HG03442 (cell line): Measurements from ENCODE around the gene FANCB.

ENCODE experiments used
- ATAC-seq: cut with Tn5 transposase; IDR thresholded peaks from one replicate; pipeline ENCODE4 v1.9.1; 2021; ENCODE audit warnings: mild to moderate bottlenecking, moderate library complexity; ENCODE audit not compliant: unreplicated experiment

Gene FANCB

GRCh38 chrX:14872851-14873675 is at the start of gene FANCB, which contains the start of gene MOSPD2:
Gene FANCB, minus strand, starts transcription at chrX:14873069. Its CDS starts 7,559 bp downstream, at chrX:14865510.
Gene MOSPD2, plus strand, starts transcription at chrX:14873421. Its CDS starts 108 bp downstream, at chrX:14873529.
- ATAC-seq, result peak; percentile 95

DNA sequence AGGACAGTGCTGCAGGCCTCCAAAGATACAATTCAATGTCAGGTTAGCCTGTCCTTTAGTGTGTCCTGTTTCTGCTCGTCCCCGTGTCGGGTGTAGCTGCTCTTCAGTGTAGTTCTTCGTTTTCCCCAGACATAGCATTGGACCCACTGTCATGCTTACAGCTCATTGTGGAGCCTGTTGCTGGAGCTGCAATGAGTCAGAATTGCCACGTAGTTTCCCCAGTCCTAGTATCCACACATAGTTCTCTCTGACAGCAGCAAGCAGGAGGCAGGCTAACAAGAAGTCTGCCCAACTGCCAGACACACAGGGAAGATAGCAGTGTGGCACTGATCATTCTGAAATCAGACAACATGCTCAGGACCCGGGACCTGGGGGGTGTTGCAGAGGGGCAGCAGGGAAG is 49.6 kb upstream of the FANCB start:
- ATAC-seq, result no peak

- no peak for ATAC-seq
Measured at GRCh38 chrX:14920196-14920595, 47.3 kb upstream of the FANCB start.

GRCh38 chrX:14919407-14919806 is 46.5 kb upstream of the FANCB start:
- no peak for ATAC-seq

- ATAC-seq, result no peak
Measured at GRCh38 chrX:14916017-14916674, 43.3 kb upstream of the FANCB start.

GRCh38 chrX:14915596-14915995 is 42.7 kb upstream of the FANCB start:
- ATAC-seq, result no peak

GRCh38 chrX:14913241-14913640 is 40.4 kb upstream of the FANCB start:
- ATAC-seq, result no peak

DNA sequence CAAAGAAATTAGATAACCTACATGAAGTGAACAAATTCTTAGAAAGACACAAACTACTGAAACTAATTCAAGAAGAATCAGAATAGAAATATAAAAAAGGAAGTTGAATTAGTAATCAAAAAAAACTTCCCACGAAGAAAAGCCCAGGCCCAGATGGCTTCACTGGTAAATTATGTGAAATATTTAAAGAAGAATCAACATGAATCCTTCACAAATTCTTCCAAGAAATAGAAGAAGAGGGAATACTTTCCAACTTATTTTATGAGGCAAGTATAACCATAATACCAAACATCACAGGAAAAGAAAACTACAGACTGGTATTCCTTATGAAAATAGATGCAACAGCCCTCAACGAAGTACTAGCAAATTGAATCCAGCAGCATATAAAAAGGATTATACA is 31.0 kb upstream of the FANCB start:
- ATAC-seq, result no peak

DNA sequence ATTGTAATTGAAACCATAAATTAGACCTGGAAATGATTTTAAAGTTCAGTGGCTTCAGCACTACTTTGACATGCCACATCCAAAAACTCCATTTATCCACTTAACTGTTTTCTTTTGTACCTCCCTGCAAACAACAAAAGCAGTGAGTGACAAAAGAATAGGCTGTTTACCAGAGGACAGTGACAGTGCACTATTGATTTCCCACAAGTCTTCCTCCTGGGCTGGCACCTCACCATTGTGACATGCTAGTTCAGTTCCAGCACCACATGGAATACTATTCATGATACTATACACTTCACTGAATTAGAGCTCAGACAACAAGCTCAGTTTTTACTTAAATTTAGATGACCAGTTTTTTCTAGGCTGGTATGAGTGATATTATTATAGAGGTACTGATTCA is 29.7 kb upstream of the FANCB start:
- no peak for ATAC-seq

- peak; percentile 75 for ATAC-seq
Measured at GRCh38 chrX:14899607-14900006, 26.7 kb upstream of the FANCB start.

GRCh38 chrX:14897042-14897441 is 24.2 kb upstream of the FANCB start:
- no peak for ATAC-seq

DNA sequence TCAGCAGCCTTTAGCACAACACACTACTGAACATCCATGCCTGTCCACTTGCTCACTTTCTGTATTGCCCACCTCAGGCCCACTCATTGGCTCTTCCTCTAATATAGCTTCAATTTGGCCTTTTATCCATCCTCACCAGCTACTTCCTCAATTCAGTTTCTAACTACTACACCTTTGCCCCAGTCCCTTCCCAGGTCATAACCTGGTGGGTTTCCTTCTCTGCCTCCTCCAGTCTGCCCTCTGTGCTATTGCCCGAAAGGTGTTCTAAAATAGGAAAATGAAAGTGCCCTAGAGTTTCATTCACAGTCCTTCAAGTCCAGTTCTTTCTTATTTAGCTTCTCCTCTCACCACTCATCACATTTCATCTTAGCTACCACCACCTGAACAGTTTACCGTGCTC is 23.4 kb upstream of the FANCB start:
- ATAC-seq, result no peak

DNA sequence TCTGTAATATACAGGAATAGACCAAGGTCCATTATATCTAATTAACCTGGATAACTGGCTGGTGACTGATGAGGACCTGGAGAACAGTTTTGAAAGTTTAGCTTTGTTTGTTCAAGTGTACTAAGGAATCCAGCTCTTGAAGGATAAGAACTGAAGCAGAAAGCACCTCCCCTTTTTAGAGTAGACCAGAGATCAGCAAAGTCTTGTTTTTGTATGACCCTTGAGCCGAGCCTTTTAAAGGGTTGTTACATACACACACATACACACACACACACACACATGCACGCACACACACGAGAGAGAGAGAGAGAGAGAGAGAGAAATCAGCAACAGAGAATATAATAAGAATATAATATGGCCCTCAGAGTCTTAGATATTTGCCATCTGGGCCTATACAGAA is 13.4 kb upstream of the FANCB start:
- no peak for ATAC-seq

DNA sequence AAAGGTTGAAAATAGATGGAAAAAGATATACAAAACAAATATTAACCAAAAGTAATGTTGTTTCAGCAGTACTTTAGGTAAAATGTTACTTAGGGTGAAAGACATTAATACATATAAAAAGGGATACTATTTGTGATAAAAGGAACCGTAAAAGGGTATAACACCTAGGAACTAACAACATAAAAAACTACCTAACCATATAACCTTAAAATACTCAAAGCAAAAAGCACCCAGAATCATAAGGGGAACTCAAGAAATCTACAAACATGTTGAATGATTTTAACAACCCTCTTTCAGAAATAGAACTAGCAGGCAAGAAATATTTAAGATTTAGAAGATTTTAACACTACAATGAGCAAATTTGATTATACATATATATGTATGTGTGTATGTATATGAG is 11.8 kb upstream of the FANCB start:
- no peak for ATAC-seq

- no peak for ATAC-seq
Measured at GRCh38 chrX:14883826-14884225, 11.0 kb upstream of the FANCB start.

GRCh38 chrX:14875624-14876023 is 2.8 kb upstream of the FANCB start:
- ATAC-seq, result no peak

GRCh38 chrX:14873676-14874049 is 794 bp upstream of the FANCB start:
- no peak for ATAC-seq

- ATAC-seq, result no peak
Measured at GRCh38 chrX:14872355-14872754, 514 bp downstream of the FANCB start.

- ATAC-seq, result no peak
Measured at GRCh38 chrX:14871767-14872166, 1.1 kb downstream of the FANCB start.

DNA sequence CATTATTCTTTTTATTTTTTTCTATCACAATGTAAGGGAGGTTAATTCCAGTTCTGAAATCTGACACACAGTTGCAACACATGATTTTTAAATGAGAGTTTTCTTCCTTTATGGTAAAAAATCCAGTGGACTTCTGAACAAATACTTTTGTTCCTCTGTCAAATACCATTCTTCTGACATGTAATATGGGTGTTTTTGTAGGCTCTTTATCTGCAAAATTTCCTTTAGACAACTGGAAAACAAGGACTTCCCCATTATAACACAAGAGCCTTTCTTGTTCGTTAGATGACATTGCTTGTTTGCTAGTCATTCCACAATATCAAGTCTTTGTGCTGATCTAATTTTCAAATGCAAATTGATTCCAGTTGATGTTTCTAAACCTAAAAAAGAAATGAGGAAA is 7.7 kb downstream of the FANCB start:
- ATAC-seq, result no peak

GRCh38 chrX:14864631-14865030 is 8.2 kb downstream of the FANCB start:
- no peak for ATAC-seq

DNA sequence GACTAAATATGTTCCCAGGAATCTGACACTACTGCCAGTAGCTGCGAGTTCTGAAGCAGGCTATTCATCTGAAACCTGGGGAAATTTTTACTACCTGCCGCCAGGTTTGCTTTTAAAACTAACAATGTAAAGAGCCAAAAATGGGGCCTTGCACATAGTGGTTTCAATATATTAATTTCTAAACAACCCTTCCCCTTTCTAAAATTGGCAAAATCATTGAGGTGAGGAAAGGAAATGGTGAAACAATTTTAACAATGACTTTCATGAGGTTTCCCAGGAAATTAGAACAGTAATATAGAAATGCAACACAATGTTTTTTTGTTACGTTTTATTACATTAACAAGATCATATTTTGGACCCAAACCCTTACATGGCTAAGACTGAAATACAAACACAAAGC is 21.3 kb downstream of the FANCB start:
- no peak for ATAC-seq
